Limb (tissue), 2 donors: Measurements from ENCODE around the gene UNC5B.
A peak's percentile ranks its signal among the peaks of the same experiment; 100 is the strongest.

Experiments
- DNase-seq, 2 donors: peaks; one replicate each; pipeline ENCODE4 v3.0.0-alpha.2; 2016; ENCODE audit errors: extremely low spot score in 2 of 2

The UNC5B gene

GRCh38 chr10:71342573-71343391, 130.4 kb downstream of the UNC5B start:
- DNase-seq, result no peak

DNA sequence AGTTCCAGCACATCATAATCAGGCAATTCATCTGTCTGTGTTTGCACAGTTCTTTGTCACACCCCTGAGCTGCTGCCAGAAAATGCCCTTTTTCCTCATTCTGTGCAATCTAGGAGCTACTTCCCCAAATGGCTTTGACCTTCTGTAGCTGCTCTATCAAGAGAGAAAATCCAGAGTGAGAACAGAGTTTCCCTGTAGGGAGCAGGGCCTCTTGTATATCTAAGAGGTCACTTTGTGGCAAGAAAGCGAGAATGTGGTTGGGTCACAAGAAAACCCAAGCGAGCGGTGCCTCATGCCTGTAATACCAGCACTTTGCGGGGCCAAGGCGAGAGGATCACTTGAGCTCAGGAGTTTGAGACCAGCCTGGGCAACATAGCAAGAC, 131.0 kb downstream of the UNC5B start:
- peak in 1 of 2 donors; percentile 29 for DNase-seq

DNA sequence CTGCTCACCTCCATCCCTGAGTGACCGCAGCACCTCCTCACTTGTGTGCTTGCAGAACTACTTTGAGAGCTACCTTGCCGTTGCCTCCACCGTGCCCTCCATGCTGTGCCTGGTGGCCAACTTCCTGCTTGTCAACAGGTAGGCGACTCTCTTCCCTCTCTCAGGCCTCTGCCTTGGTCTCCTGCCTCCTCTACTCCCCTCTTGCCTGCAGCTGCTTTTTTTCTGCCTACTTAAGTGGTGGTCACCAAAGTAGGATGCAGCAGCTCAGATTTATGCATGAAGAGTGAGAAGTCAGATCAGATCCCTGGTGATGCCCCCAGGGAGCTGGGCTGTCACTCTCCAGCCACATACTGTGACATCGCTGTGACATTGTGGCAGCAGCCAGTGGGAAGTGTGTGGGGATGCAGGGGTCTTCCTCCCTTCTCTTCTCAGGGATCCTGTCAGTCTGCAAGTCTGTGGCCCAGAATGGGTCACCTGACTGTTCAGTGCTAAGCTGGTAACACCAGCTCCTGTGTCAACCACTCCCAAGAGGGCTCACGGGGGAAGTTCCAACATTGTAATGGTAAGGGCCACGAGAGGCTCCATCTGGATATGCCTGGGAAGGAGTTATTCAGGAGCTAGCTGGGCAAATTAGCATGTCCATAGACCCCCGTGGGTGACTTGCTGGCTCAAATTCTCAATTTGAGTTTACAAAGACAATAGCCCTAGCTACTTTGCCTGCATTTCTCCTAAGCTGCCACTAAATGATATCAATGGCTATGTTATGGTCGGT, 132.0 kb downstream of the UNC5B start:
- no peak for DNase-seq

DNA sequence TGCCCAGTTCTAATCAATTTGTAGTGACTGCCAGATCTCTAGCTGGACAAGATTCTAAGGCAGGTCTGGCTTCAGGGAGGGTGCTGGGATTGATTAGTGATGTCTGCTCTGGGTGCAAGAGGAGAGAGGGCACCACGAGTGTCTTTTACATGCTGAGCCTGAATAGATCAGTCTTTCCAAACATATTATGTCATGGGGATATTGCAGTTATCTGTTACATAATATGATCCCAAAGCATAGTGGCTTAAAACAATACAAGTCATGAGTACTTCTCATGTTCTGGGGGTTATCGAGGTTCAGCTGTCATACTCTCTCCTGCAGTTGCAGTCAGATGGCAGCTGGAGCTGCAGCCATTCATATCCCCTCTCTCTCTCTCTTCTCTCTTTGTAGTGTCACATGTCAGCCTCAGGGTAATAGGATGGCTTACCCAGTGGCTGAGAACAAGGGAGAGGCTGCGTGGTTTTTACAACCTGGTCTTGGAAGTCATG, 132.7 kb downstream of the UNC5B start:
- no peak for DNase-seq

DNA sequence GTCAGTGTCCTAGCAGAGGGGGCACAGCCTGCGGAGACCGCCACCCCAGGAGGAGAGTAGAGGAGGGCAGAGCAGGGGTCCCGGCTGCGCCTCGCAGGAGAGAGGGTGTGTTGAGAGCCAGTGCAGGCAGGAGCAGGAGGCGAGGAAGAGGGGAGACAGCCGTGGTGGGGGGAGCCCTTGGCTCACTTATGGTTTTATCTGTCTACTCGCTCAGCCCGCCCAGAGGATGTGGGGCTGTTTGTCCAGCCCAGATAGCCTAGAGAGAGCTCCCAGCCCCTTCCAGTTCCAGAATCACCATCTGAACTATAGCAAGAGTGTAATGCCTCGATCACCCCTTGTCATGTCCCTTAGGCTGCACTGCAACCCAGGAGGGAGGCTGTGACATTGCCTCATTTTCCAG, 133.3 kb downstream of the UNC5B start:
- DNase-seq, result no peak

GRCh38 chr10:71346731-71347130, 134.4 kb downstream of the UNC5B start:
- DNase-seq, result no peak

- no peak for DNase-seq
Observed at GRCh38 chr10:71347587-71348395, 135.4 kb downstream of the UNC5B start.

- no peak for DNase-seq
Observed at GRCh38 chr10:71348850-71349249, 136.5 kb downstream of the UNC5B start.

DNA sequence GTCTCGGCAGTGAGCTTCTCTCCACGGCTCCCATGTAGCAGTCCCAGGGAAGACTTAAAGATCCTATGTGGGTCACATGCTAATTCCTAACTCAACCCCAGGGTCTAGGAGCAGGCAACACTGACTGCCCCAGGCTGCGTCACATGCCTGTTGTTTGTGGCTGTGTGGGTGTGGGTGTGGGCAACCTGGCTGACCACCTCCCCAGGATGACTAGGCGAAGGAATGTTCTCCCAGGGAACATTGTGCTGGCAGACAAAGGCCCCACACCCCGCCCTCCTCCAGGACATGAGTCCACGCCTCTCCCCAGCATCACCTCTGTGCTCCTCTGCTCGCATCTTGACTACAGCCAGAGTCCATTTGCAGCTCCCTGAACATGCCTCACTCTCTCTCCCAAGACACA, 137.0 kb downstream of the UNC5B start:
- no peak for DNase-seq

- DNase-seq, result no peak
Observed at GRCh38 chr10:71351087-71351486, 138.7 kb downstream of the UNC5B start.

- no peak for DNase-seq
Observed at GRCh38 chr10:71351628-71352319, 139.4 kb downstream of the UNC5B start.
